ENCODE results near the gene SERPINB8. TPM values are rescaled to one million over a fixed set of nuclear protein-coding genes. Genes with fewer than 3 reads are reported as not detected.
A peak's percentile ranks its signal among the peaks of the same experiment; 100 is the strongest.

Gene SERPINB8
- total and polyA plus RNA-seq, 2 of the 13 experiments (the other 11 are each of a cell fraction or from before 2014, with no cell fraction given): 0.95 to 2.2 TPM

- no TSS peak for BruUV-seq (replicated peaks)
- no peaks in the 10 kb centered on the region for H4K20me1 ChIP-seq (ENCODE audit: insufficient read depth, low read length)
- TF ChIP-seq MNT (IDR thresholded peaks at IDR 0.05) (peak; percentile 89), GABPB1 (CRISPR knock-in tag; IDR thresholded peaks at IDR 0.05) (no peak), RERE (CRISPR knock-in tag; IDR thresholded peaks at IDR 0.05; ENCODE audit: low read depth) (no peak), MTA1 (CRISPR knock-in tag; IDR thresholded peaks at IDR 0.05; ENCODE audit: borderline replicate concordance) (no peak), ZNF776 (CRISPR knock-in tag; IDR thresholded peaks at IDR 0.05) (no peak)
- H3K9me3 ChIP-seq (ENCODE audit: low read length): no peaks in the 10 kb centered on the region
- H3K79me2 ChIP-seq (ENCODE audit: insufficient read depth, low read length): no peaks in the 10 kb centered on the region
- H3K27me3 ChIP-seq (ENCODE audit: control insufficient read depth in 1 of 2, insufficient read depth in 2 of 2, low read length in 2 of 2): peaks cover 0 to 2% of the 10 kb centered on the region in 2 experiments; a peak in 1 of 5 replicates
- DNase-seq (ENCODE audit: low spot score): no peak
- intact Hi-C loops (cut with micrococcal nuclease; ENCODE audit: unreplicated experiment): no loop called here
- no peak for FAIRE-seq
- H3K9ac ChIP-seq (ENCODE audit: insufficient read depth, low read depth, low read length): no peak overlapping the region
- H3K4me3 ChIP-seq (replicated peaks in 1 of 3; ENCODE audit: insufficient read depth in 1 of 3, low read depth in 2 of 3, low read length in 3 of 3): no peak overlapping the region
- H3K4me2 ChIP-seq (ENCODE audit: low read depth, low read length): no peak overlapping the region
- POLR2A ChIA-PET: no interaction called here
- H2AFZ ChIP-seq (ENCODE audit: low read length): no peak overlapping the region
- no peak overlapping the region for H3K27ac ChIP-seq (ENCODE audit: extremely low read length, insufficient read depth, low read length)
- 3% methylated on average over 5 of the region's 5 CpGs for WGBS (ENCODE audit: low lambda C conversion rate)
- no peaks in the 10 kb centered on the region for H3K36me3 ChIP-seq (replicated peaks in 1 of 2; ENCODE audit: control insufficient read depth in 1 of 2, insufficient read depth in 2 of 2, low read length in 2 of 2)
- in situ Hi-C loops (cut with HindIII; ENCODE audit: extremely low pct_ligation_motif_present, low pct_unique_long_range_greater_than_20kb): no loop called here
- H3K4me1 ChIP-seq (ENCODE audit: insufficient read depth, low read length): no peaks in the 10 kb centered on the region
- no peak for ATAC-seq
- CTCF ChIA-PET (ENCODE audit: low intra/inter-chr PET ratio, low total read pairs): no interaction called here
Observed at GRCh38 chr18:63953811-63954210, 16.1 kb upstream of the SERPINB8 start.
